ELF-1 (cell line): ENCODE measurements around the gene ADM2.
A peak's percentile ranks its signal among the peaks of the same experiment; 100 is the strongest.

Source experiments
- DNase-seq: peaks from one replicate; pipeline ENCODE4 v3.0.0-alpha.2; 2016; ENCODE audit warnings: low read depth, low spot score

ADM2 gene

GRCh38 chr22:50483977-50484853 is 2.9 kb downstream of the ADM2 start:
- no peak for DNase-seq

- DNase-seq: no peak
Observed at GRCh38 chr22:50485221-50486131, 4.1 kb downstream of the ADM2 start.

- no peak for DNase-seq
Observed at GRCh38 chr22:50486561-50487289, 5.4 kb downstream of the ADM2 start, which contains the start of gene MIOX. TSS of gene MIOX (plus strand) at chr22:50486859. CDS start at chr22:50486898, 39 bp downstream.

DNA sequence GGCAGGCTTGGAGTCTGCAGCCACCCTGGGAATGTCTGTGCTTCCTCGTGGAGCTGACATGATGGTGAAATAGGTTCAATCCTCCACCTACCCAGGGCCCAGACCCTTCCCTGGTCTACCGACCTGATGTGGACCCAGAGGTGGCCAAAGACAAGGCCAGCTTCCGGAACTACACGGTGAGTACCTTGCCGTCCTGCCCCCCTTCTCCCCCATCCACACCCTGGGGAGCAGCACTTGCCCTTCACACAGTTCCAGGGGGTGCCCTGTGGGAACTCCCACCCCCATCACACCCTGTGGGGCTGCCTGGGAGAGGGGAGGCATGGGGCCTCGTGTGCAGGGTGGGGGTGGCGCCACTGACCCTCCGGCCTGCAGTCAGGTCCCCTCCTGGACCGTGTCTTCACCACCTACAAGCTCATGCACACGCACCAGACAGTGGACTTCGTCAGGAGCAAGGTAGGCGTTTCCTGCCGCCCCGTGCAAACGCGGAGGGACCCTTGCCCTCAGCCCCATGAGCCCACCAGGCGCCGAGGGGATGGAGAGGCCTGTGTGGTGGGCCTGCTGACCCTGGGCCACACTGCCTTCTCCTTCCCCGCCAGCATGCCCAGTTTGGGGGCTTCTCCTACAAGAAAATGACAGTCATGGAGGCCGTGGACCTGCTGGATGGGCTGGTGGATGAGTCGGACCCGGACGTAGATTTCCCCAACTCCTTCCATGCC is 6.1 kb downstream of the ADM2 start:
- no peak for DNase-seq

DNA sequence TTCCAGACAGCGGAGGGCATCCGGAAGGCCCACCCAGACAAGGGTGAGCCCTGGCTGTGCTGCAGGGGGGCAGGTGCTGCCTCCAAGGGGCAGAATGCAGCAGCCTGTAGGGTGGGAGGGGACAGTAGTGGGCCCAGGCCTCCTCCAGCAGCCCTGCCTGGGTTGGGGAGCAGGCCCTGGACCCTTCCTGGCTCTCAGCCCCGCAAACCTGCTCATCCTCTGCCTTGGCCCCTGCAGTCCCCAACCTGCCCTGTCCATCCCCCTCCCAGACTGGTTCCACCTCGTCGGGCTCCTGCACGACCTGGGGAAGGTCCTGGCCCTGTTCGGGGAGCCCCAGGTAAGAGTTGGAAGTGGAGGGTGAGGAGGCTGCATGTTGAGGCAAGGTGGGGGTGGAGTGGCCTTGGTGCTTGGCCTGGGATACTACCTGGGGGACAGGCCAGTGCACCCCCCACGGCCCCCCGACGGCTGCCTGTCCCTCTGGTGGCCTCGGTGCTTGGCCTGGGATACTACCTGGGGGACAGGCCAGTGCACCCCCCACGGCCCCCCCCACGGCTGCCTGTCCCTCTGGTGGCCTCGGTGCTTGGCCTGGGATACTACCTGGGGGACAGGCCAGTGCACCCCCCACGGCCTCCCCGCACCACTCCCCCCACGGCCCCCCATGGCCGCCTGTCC is 6.8 kb downstream of the ADM2 start:
- DNase-seq: no peak

DNA sequence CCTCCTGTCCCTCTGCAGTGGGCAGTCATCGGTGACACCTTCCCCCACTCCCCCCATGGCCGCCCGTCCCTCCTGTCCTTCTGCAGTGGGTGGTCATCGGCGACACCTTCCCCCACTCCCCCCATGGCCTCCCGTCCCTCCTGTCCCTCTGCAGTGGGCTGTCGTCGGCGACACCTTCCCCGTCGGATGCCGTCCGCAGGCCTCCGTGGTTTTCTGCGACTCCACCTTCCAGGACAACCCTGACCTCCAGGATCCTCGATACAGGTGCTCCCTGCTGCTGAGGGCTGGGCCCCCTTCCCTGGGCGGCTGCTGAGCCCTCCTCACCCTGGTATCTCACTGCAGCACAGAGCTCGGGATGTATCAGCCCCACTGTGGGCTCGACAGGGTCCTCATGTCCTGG is 7.5 kb downstream of the ADM2 start:
- no peak for DNase-seq

DNA sequence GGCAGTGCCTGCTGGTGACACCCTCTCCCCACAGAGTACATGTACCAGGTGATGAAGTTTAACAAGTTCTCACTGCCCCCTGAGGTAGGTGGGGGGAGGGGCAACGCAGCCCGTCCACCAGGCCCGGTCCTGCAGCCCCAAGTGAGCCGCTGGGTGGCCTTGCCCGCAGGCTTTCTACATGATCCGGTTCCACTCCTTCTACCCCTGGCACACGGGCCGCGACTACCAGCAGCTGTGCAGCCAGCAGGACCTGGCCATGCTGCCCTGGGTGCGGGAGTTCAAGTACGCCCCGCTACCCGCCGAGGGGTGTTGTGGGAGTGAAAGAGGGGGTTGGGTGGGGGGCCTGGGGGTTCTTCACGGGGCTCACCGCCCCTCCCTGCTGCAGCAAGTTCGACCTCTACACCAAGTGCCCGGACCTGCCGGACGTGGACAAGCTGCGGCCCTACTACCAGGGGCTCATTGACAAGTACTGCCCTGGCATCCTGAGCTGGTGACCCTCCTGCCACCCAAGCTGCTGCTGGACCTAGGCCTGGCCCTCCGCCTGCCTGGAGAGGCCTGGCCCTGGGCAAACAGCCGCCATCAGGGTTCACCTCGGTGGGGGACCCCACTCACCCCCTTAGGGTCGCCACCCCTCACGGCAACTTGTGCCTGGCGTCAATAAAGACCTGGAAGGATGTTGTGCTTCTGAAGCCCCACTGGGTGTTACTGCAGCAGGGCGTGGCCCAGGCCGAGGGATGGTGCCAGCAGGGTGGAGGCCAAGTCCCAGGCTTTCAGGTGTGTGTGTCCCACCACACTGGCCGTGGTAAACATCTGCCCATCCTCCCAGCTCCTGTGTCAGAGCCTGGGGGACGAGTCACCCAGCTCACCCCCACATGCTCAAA is 8.3 kb downstream of the ADM2 start:
- DNase-seq: no peak

DNA sequence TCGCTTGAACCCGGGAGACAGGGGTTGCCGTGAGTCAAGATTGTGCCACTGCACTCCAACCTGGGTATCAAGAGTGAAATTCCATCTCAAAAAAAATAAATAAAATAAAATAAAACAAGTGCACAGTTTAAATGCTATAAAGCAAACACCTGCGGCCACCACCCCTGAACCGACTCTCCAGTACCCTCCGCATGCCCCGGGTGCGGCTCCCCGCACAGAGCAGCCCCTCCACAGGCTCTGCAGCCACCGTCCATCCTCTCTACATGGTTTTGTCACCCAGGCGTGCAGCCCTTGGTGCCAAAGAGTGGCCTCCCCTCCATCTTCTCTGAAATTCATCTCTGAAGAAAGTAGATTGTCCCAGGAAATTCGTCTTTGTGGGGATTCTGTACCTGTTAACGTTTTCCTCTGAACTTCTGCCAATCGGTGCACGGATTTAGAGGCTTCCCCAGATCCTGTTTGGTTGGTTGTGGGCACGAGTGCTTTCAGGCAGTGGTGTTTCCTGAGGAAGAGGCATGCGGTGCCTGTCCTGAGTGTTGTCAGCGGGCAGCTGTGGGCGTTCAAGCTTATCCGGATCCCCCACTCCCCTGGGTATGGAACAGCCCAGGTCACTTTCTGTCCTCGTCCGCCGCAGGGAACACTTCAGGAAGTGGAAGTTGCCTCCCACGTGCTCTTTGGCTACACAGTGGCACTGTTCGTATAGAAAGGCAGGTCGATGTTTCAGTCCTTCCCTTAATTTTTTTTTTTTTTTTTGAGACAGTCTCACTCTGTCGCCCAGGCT is 9.4 kb downstream of the ADM2 start:
- no peak for DNase-seq

- no peak for DNase-seq
Observed at GRCh38 chr22:50497093-50497492, 15.8 kb downstream of the ADM2 start.

- peak; percentile 89 for DNase-seq
Observed at GRCh38 chr22:50498322-50498890, 17.1 kb downstream of the ADM2 start.

DNA sequence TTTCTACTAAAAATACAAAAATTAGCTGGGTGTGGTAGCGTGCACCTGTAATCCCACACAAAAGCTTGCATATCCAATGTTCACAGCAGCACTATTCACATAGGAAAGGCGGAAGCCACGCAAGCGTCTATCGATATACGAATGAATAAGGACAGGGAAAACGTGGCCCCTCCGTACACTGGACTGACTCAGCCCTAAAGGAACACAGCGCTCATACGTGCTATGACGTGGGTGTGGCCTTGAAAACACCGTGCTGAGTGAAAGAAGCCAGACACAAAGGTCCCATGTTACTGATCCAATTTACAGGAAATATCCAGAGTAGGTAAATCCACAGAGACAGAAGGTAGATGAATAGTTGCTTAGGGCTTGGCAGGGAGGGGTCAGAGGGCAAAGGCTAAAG is 19.1 kb downstream of the ADM2 start:
- DNase-seq: no peak

DNA sequence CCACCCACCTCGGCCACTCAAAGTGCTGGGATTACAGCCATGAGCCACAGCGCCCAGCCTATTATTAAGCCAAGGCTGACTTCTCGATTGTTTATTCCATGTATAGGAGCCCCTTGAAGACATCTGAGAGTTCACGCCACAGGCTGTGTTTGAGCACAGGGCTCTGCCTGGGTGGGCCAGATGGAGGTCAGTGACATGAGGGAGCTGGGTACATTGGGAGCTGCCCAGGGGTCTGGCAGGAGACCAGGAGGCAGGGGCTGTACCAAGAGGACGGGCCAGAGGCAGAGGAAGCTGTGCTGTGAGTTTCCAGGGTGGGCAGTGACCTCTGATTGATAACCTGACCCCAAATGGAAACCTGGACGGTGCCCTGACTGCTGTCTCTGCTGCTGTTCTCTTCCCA is 20.8 kb downstream of the ADM2 start:
- no peak for DNase-seq

- no peak for DNase-seq
Observed at GRCh38 chr22:50502628-50503474, 21.5 kb downstream of the ADM2 start.

GRCh38 chr22:50503475-50504145 is 22.3 kb downstream of the ADM2 start:
- no peak for DNase-seq

- DNase-seq: no peak
Observed at GRCh38 chr22:50504369-50505211, 23.2 kb downstream of the ADM2 start.

GRCh38 chr22:50505276-50505775 is 24.0 kb downstream of the ADM2 start:
- DNase-seq: no peak
